Measurements from ENCODE around the gene ANKRD55. TPM values are rescaled to one million over a fixed set of nuclear protein-coding genes. Genes with fewer than 3 reads are reported as not detected.

ANKRD55 gene
- total and polyA plus RNA-seq, 2 donors (not counting 3 experiments of a cell fraction or from before 2014, with no cell fraction given): 1.4 to 2.1 TPM

- BruUV-seq (replicated peaks): no TSS peak
Observed at GRCh38 chr5:56179442-56179841, 53.7 kb downstream of the ANKRD55 start.

More at GRCh38 chr5:56179442-56179841, 53.7 kb downstream of the ANKRD55 start:
- no peaks in the 10 kb centered on the region for H3K9me1 ChIP-seq (replicated peaks; ENCODE audit: control insufficient read depth, extremely low read depth, insufficient read depth, low read length)
- H3K4me3 ChIP-seq (replicated peaks in 1 of 3; ENCODE audit: insufficient read depth in 1 of 3, low read depth in 1 of 3, low read length in 3 of 3): no peak overlapping the region
- POLR2A ChIA-PET: interaction anchor here (0.6 kb wide), 1 partner anchor 13 kb away, joined by 3 read pairs; no protein-coding TSS in a partner anchor
- peaks cover 47% of the 10 kb centered on the region for H3K4me1 ChIP-seq (ENCODE audit: control insufficient read depth, extremely low read depth, insufficient read depth, low read length)
- no peak overlapping the region for H3K4me2 ChIP-seq (ENCODE audit: insufficient read depth, low read length)
- H3K27me3 ChIP-seq (ENCODE audit: control insufficient read depth in 2 of 2, insufficient read depth in 2 of 2, low read length in 2 of 2): no peaks in the 10 kb centered on the region
- H2AFZ ChIP-seq (ENCODE audit: low read depth, low read length): no peak overlapping the region
- no peaks in the 10 kb centered on the region for H4K20me1 ChIP-seq (replicated peaks; ENCODE audit: control insufficient read depth, extremely low read depth, insufficient read depth, low read length)
- intact Hi-C loops (cut with micrococcal nuclease): no loop called here
- H3K79me2 ChIP-seq (ENCODE audit: control insufficient read depth, insufficient read depth, low read length): no peaks in the 10 kb centered on the region
- FAIRE-seq (no peak), DNase-seq (ENCODE audit: low read depth, low spot score) (no peak)
- dilution Hi-C loops (cut with MboI; ENCODE audit: extremely low pct_ligation_motif_present, low sequenced_read_pairs): no loop called here
- CTCF ChIA-PET: interaction anchor here (1.2 to 1.9 kb wide), 2 partner anchors 15 to 243 kb away, joined by 4 to 5 read pairs; no protein-coding TSS in a partner anchor
- no peak for TF ChIP-seq MAX (IDR thresholded peaks at IDR 0.05; ENCODE audit: insufficient read depth, insufficient read length)
- TF ChIP-seq GATA2 (IDR thresholded peaks at IDR 0.05; ENCODE audit: insufficient read depth, insufficient read length, low read depth, low read length): no peak
- no peak for TF ChIP-seq FOS (IDR thresholded peaks at IDR 0.05; ENCODE audit: borderline replicate concordance, insufficient read depth, low read length)
- no peak for TF ChIP-seq POLR2A (IDR thresholded peaks at IDR 0.05; ENCODE audit: low read depth, low read length)
- no peak for TF ChIP-seq JUN (IDR thresholded peaks at IDR 0.05; ENCODE audit: borderline replicate concordance, insufficient read depth, insufficient read length, low read depth)
- TF ChIP-seq POLR2AphosphoS5 (IDR thresholded peaks at IDR 0.05; ENCODE audit: insufficient read depth, low read depth, low read length): no peak
- no peak for TF ChIP-seq EZH2 (IDR thresholded peaks at IDR 0.05; ENCODE audit: borderline replicate concordance, low read depth, low read length, severe bottlenecking)
- TF ChIP-seq, protein P1, sequence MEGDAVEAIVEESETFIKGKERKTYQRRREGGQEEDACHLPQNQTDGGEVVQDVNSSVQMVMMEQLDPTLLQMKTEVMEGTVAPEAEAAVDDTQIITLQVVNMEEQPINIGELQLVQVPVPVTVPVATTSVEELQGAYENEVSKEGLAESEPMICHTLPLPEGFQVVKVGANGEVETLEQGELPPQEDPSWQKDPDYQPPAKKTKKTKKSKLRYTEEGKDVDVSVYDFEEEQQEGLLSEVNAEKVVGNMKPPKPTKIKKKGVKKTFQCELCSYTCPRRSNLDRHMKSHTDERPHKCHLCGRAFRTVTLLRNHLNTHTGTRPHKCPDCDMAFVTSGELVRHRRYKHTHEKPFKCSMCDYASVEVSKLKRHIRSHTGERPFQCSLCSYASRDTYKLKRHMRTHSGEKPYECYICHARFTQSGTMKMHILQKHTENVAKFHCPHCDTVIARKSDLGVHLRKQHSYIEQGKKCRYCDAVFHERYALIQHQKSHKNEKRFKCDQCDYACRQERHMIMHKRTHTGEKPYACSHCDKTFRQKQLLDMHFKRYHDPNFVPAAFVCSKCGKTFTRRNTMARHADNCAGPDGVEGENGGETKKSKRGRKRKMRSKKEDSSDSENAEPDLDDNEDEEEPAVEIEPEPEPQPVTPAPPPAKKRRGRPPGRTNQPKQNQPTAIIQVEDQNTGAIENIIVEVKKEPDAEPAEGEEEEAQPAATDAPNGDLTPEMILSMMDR (IDR thresholded peaks at IDR 0.05; ENCODE audit: extremely low read depth in 1 of 2, insufficient read depth in 1 of 2, low read depth in 1 of 2, low read length in 2 of 2): no peak
- no peak for TF ChIP-seq MYC (IDR thresholded peaks at IDR 0.05; ENCODE audit: low read depth, low read length)
- H3K9me3 ChIP-seq (replicated peaks; ENCODE audit: control insufficient read depth, insufficient read depth, low read length): no peaks in the 10 kb centered on the region
- no peak overlapping the region for H3K9ac ChIP-seq (replicated peaks; ENCODE audit: extremely low read depth, insufficient read depth, low read length)
- H3K36me3 ChIP-seq (ENCODE audit: control insufficient read depth in 2 of 2, extremely low read depth in 1 of 2, insufficient read depth in 2 of 2, low read length in 2 of 2): no peaks in the 10 kb centered on the region
- H3K27ac ChIP-seq (ENCODE audit: insufficient read depth, low read depth, low read length): no peak overlapping the region

Measured in endothelial cell of umbilical vein (primary cell).